ENCODE data around the gene RPS24. TPM values are rescaled to one million over a fixed set of nuclear protein-coding genes. Genes with fewer than 3 reads are reported as not detected.
A peak's percentile ranks its signal among the peaks of the same experiment; 100 is the strongest.

RPS24 gene
- total RNA-seq (ENCODE audit: unreplicated experiment): 691 TPM
- long read RNA-seq, transcript RPS24-214 (5 exons, 634 nt): major isoform, 27 of 32 reads
- long read RNA-seq, partial matches to known transcripts: 1 of 32 reads
- long read RNA-seq, other reads (novel, unspliced or antisense): 2 of 32 reads

GRCh38 chr10:78033637-78034470 is at the start of gene RPS24:
TSS of gene RPS24 (plus strand) at chr10:78033863. CDS start at chr10:78033902, 39 bp downstream.
- no peaks in the 10 kb centered on the region for H3K27me3 Mint-ChIP-seq (ENCODE audit: unreplicated experiment)
- TF ChIP-seq CTCF (IDR thresholded peaks at IDR 0.05; ENCODE audit: partially characterized antibody, unreplicated experiment): no peak
- H3K4me3 Mint-ChIP-seq (ENCODE audit: unreplicated experiment): peak within 1 kb of the TSS; percentile 83
- peak; percentile 93 for DNase-seq
- H3K4me1 Mint-ChIP-seq (ENCODE audit: low read depth, unreplicated experiment): peaks cover 15% of the 10 kb centered on the region
- peak within 1 kb of the TSS; percentile 78 for H3K27ac Mint-ChIP-seq (ENCODE audit: unreplicated experiment)
- H3K36me3 Mint-ChIP-seq (ENCODE audit: unreplicated experiment): no peaks in the 10 kb centered on the region
- H3K9me3 Mint-ChIP-seq (ENCODE audit: unreplicated experiment): peaks cover 2% of the 10 kb centered on the region

GRCh38 chr10:77984986-77985385 is 48.7 kb upstream of the RPS24 start:
- Mint-ChIP-seq H3K36me3 (ENCODE audit: unreplicated experiment) (no peaks in the 10 kb centered on the region), H3K4me3 (ENCODE audit: unreplicated experiment) (no peak overlapping the region), H3K9me3 (ENCODE audit: unreplicated experiment) (peaks cover 2% of the 10 kb centered on the region), H3K27me3 (ENCODE audit: unreplicated experiment) (no peaks in the 10 kb centered on the region), H3K27ac (ENCODE audit: unreplicated experiment) (no peak overlapping the region), H3K4me1 (ENCODE audit: low read depth, unreplicated experiment) (peaks cover 5% of the 10 kb centered on the region)
- no peak for DNase-seq
- TF ChIP-seq CTCF (IDR thresholded peaks at IDR 0.05; ENCODE audit: partially characterized antibody, unreplicated experiment): no peak

- no peak overlapping the region for H3K27ac Mint-ChIP-seq (ENCODE audit: unreplicated experiment)
- peaks cover 2% of the 10 kb centered on the region for H3K9me3 Mint-ChIP-seq (ENCODE audit: unreplicated experiment)
- no peak for DNase-seq
- peaks cover 5% of the 10 kb centered on the region for H3K4me1 Mint-ChIP-seq (ENCODE audit: low read depth, unreplicated experiment)
- TF ChIP-seq CTCF (IDR thresholded peaks at IDR 0.05; ENCODE audit: partially characterized antibody, unreplicated experiment): no peak
- no peak overlapping the region for H3K4me3 Mint-ChIP-seq (ENCODE audit: unreplicated experiment)
- no peaks in the 10 kb centered on the region for H3K36me3 Mint-ChIP-seq (ENCODE audit: unreplicated experiment)
- H3K27me3 Mint-ChIP-seq (ENCODE audit: unreplicated experiment): no peaks in the 10 kb centered on the region
These were observed 45.9 kb upstream of the RPS24 start for GRCh38 chr10:77987671-77988255.

- H3K9me3 Mint-ChIP-seq (ENCODE audit: unreplicated experiment): peaks cover 2% of the 10 kb centered on the region
- H3K27me3 Mint-ChIP-seq (ENCODE audit: unreplicated experiment): no peaks in the 10 kb centered on the region
- H3K27ac Mint-ChIP-seq (ENCODE audit: unreplicated experiment): peak overlapping the region; percentile 72
- peaks cover 5% of the 10 kb centered on the region for H3K4me1 Mint-ChIP-seq (ENCODE audit: low read depth, unreplicated experiment)
- no peak for DNase-seq
- TF ChIP-seq CTCF (IDR thresholded peaks at IDR 0.05; ENCODE audit: partially characterized antibody, unreplicated experiment): no peak
- no peak overlapping the region for H3K4me3 Mint-ChIP-seq (ENCODE audit: unreplicated experiment)
- no peaks in the 10 kb centered on the region for H3K36me3 Mint-ChIP-seq (ENCODE audit: unreplicated experiment)
These were observed 44.5 kb upstream of the RPS24 start for GRCh38 chr10:77989081-77989724.
